Measurements from ENCODE around the gene LMBRD2. TPM values are rescaled to one million over a fixed set of nuclear protein-coding genes. Genes with fewer than 3 reads are reported as not detected.

Gene LMBRD2
- total and polyA plus RNA-seq, 2 donors (not counting 3 experiments of a cell fraction or from before 2014, with no cell fraction given), result 1.2 to 5.2 TPM

DNA sequence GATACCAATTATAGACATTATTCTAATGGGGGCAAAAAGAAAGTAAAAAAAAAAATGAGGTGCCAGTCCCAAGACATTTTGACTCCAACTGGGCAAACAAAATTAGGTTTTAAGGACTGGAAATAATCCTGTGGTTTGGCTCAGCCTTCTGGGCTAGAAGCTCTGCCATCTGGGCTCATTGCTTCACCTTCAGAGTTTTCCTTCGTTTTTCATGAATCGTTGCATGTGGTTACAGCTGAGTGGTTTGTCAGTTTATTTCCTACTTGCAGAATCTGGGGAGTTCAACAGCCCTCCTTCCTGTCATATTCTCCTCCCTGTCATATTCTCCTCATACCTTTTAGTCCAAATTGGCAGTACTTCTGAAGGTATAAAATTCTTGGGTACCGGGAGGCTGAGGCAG lies 97.0 kb downstream of the LMBRD2 start:
- no peak overlapping the region for H3K9ac ChIP-seq (replicated peaks; ENCODE audit: extremely low read depth, insufficient read depth, low read length)
- DNase-seq (ENCODE audit: low read depth, low spot score), result no peak
- intact Hi-C loops (cut with micrococcal nuclease), result no loop called here

More for the DNA sequence above, 97.0 kb downstream of the LMBRD2 start:
- Histone ChIP-seq H3K79me2 (ENCODE audit: control insufficient read depth, insufficient read depth, low read length) (no peaks in the 10 kb centered on the region), H3K27me3 (ENCODE audit: control insufficient read depth in 2 of 2, insufficient read depth in 2 of 2, low read length in 2 of 2) (no peaks in the 10 kb centered on the region), H2AFZ (ENCODE audit: low read depth, low read length) (no peak overlapping the region), H3K27ac (ENCODE audit: insufficient read depth, low read depth, low read length) (no peak overlapping the region), H3K4me2 (ENCODE audit: insufficient read depth, low read length) (no peak overlapping the region), H3K9me3 (replicated peaks; ENCODE audit: control insufficient read depth, insufficient read depth, low read length) (no peaks in the 10 kb centered on the region), H4K20me1 (replicated peaks; ENCODE audit: control insufficient read depth, extremely low read depth, insufficient read depth, low read length) (no peaks in the 10 kb centered on the region), H3K4me3 (replicated peaks in 1 of 3; ENCODE audit: insufficient read depth in 1 of 3, low read depth in 1 of 3, low read length in 3 of 3) (no peak overlapping the region), H3K36me3 (ENCODE audit: control insufficient read depth in 2 of 2, extremely low read depth in 1 of 2, insufficient read depth in 2 of 2, low read length in 2 of 2) (no peaks in the 10 kb centered on the region), H3K9me1 (replicated peaks; ENCODE audit: control insufficient read depth, extremely low read depth, insufficient read depth, low read length) (no peaks in the 10 kb centered on the region), H3K4me1 (ENCODE audit: control insufficient read depth, extremely low read depth, insufficient read depth, low read length) (no peaks in the 10 kb centered on the region)
- TF ChIP-seq, protein P1, sequence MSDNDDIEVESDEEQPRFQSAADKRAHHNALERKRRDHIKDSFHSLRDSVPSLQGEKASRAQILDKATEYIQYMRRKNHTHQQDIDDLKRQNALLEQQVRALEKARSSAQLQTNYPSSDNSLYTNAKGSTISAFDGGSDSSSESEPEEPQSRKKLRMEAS (IDR thresholded peaks at IDR 0.05; ENCODE audit: insufficient read depth, insufficient read length), result no peak
- TF ChIP-seq JUN (IDR thresholded peaks at IDR 0.05; ENCODE audit: borderline replicate concordance, insufficient read depth, insufficient read length, low read depth) (no peak), POLR2AphosphoS5 (IDR thresholded peaks at IDR 0.05; ENCODE audit: insufficient read depth, low read depth, low read length) (no peak), EZH2 (IDR thresholded peaks at IDR 0.05; ENCODE audit: borderline replicate concordance, low read depth, low read length, severe bottlenecking) (no peak), FOS (IDR thresholded peaks at IDR 0.05; ENCODE audit: borderline replicate concordance, insufficient read depth, low read length) (no peak), GATA2 (IDR thresholded peaks at IDR 0.05; ENCODE audit: insufficient read depth, insufficient read length, low read depth, low read length) (no peak)
- TF ChIP-seq, protein P2, sequence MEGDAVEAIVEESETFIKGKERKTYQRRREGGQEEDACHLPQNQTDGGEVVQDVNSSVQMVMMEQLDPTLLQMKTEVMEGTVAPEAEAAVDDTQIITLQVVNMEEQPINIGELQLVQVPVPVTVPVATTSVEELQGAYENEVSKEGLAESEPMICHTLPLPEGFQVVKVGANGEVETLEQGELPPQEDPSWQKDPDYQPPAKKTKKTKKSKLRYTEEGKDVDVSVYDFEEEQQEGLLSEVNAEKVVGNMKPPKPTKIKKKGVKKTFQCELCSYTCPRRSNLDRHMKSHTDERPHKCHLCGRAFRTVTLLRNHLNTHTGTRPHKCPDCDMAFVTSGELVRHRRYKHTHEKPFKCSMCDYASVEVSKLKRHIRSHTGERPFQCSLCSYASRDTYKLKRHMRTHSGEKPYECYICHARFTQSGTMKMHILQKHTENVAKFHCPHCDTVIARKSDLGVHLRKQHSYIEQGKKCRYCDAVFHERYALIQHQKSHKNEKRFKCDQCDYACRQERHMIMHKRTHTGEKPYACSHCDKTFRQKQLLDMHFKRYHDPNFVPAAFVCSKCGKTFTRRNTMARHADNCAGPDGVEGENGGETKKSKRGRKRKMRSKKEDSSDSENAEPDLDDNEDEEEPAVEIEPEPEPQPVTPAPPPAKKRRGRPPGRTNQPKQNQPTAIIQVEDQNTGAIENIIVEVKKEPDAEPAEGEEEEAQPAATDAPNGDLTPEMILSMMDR (IDR thresholded peaks at IDR 0.05; ENCODE audit: extremely low read depth in 1 of 2, insufficient read depth in 1 of 2, low read depth in 1 of 2, low read length in 2 of 2), result no peak
- dilution Hi-C loops (cut with MboI; ENCODE audit: extremely low pct_ligation_motif_present, low sequenced_read_pairs), result no loop called here
- ChIA-PET CTCF (interaction anchor here (1.2 kb wide), 1 partner anchor 9 kb away, joined by 3 read pairs; no protein-coding TSS in a partner anchor), POLR2A (no interaction called here)
- no TSS peak for BruUV-seq (replicated peaks)
- no peak for FAIRE-seq

Measured in endothelial cell of umbilical vein (primary cell).